Activated CD8-positive, alpha-beta memory T cell treated with anti-CD3 and anti-CD28 coated beads for 24 hours (primary cell): ENCODE results near the gene IFT22.
"Not testable (repeated sequence)": the region's sequence is repeated elsewhere in the genome, so short reads cannot be mapped to it uniquely, and the experiment has no call there.

Experiments
- DNase-seq: peaks from one replicate; pipeline ENCODE4 v3.0.0-alpha.2; 2020

The IFT22 gene

GRCh38 chr7:101277155-101277554 lies 44.5 kb downstream of the IFT22 start:
- no peak for DNase-seq

- DNase-seq, result no peak
Measured at GRCh38 chr7:101273206-101273605, 48.4 kb downstream of the IFT22 start.

- DNase-seq, result no peak
Measured at GRCh38 chr7:101271021-101271420, 50.6 kb downstream of the IFT22 start.

- DNase-seq, result no peak
Measured at GRCh38 chr7:101269664-101270063, 51.9 kb downstream of the IFT22 start.

- DNase-seq, result no peak
Measured at GRCh38 chr7:101265622-101266516, 55.7 kb downstream of the IFT22 start.

GRCh38 chr7:101264102-101264706 lies 57.4 kb downstream of the IFT22 start:
- DNase-seq, result not testable (repeated sequence)
